Endometrial microvascular endothelial cells (primary cell): ENCODE results near the gene EBF3. TPM values are rescaled to one million over a fixed set of nuclear protein-coding genes. Genes with fewer than 3 reads are reported as not detected.

Experiments
- in situ Hi-C: cut with HindIII; loops from 2 replicates; pipeline ENCODE4 v1.10.0; 2017; ENCODE audit warnings: low sequenced_read_pairs, low pct_unique_long_range_greater_than_20kb; ENCODE audit errors: inconsistent ontology term
- total RNA-seq: library from RNA; depleted of rRNA; stranded (reverse); fragments of >200 nt; gene quantifications from one replicate; pipeline ENCODE4 v1.2.3, GENCODE V29; 2015; ENCODE audit errors: inconsistent ontology term

EBF3 gene
- total RNA-seq, 1 donor from 2014 or later, result 0.74 TPM

- in situ Hi-C loops, result no loop called here
Measured at GRCh38 chr10:129972145-129972965, 8.3 kb upstream of the EBF3 start.

DNA sequence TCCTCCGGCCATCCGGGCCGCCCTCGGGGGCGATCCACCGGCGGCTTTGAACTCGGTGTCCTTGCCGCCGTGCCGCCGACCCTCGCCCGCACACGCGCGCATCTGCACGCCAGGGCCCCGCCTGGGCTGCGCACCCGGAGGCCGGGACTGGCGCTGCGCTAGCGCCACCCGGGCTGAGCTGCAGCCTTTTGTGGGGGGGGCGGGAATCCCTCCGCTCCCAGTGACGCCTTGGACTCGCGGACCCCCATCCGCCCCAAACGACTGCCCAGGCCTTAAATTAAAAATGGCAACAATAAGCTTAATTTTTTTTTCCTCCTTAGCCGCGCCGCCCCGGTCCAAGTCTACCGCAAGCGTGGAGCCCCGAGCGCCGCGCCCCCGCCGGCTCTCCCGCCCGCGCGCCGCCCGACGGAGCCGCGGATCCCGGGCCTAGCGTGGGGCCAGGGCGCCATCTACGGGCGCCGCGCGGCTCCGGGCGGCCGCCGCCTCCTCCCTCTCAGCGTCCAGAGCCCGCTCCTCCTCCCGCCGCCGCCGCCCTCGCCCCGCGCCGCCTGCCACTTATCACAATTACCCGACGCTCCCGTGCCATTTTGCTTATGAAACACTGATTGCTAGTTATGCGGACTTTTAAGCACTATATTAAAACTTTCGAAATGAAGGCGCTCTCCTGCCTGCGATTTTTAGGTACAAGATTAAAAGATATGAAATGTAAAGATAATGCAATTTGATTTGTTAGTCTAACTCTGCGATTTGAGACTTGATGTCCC is 7.5 kb upstream of the EBF3 start:
- in situ Hi-C loops, result no loop called here

- in situ Hi-C loops, result no loop called here
Measured at GRCh38 chr10:129970465-129971364, 6.6 kb upstream of the EBF3 start.

DNA sequence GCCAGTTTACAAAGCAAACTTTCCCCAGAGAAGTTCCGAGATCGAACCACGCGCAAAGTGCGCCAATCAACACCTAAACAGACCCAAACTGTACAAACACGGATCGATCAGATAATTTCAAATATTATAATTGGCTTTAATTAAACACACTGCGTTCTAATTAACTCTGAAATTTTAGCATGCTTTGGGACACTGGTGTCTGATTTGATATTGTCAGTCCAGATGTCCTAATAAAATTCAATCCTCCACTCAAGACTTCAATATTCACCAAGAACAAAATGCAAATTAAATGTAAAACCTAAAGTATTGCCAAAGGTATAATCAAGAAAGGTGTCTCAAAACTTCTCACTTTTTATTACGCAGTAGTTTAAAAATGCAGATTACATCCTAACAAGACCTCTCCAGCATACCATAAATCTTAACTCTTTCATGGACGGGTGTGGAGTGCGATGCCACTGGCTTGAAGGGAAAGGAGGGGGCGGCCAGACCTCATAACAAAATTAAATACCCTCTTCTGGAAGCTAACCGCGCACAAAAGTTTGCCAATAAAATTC is 5.9 kb upstream of the EBF3 start:
- in situ Hi-C loops, result no loop called here

GRCh38 chr10:129969184-129969910 is 5.3 kb upstream of the EBF3 start:
- in situ Hi-C loops, result no loop called here

DNA sequence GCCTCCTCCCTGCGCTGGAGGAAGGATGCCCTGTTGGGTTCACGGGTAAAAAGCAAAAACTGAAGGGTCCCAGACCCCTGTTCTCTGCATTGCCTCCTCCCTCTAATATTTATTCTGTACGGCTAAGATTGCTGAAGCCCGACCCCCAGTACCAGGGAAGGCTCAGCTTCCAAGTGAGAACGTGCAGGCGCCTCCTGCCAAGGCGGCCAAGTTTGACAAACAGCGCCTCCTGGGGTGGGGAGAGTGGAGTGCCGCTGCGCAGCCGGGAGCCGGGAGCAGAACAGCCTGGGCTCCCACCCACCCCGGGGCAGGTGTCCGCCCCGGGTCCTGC is 4.7 kb upstream of the EBF3 start:
- in situ Hi-C loops, result no loop called here

DNA sequence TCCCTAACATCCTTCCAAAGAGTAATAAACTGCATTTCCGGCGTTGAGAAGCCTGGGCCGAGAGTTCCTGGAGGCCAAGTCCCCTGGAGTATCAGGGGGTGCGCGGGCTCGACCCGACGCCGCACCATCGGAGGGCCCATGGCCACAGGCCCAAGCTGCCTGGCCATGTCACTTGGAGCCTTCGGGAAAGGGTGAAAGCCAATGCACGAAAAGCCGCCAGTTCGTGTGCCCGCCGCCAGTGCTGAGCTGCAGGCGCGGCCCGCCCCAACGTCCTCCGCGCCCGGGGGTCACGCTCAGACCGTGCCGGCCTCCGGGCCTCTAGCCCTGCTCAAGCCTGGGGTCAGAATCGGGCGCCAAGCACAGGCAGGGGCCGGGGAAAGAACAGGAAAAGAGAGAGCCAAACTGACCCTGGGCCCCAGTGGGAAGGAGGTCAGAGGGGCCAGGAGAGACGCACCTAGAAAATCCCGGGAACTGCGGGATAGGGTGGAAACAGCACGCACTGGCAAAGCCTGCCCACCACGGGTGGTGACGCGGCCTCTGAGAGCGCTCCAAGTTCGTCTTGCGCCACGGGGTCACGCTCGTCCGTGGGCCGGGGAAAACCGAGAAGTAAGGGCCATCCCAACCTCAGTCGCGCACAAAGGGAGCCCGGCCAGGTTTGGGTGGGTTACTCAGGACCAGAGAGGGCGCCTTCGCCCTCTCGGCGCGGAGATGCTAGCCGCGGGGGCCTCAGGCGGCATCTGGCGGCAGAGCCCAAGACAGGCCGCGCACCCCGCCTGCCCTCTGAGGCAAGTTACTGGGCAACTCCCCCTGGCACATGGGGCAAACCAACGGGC is 4.2 kb upstream of the EBF3 start:
- in situ Hi-C loops, result no loop called here

GRCh38 chr10:129967579-129968019 is 3.5 kb upstream of the EBF3 start:
- in situ Hi-C loops, result no loop called here

DNA sequence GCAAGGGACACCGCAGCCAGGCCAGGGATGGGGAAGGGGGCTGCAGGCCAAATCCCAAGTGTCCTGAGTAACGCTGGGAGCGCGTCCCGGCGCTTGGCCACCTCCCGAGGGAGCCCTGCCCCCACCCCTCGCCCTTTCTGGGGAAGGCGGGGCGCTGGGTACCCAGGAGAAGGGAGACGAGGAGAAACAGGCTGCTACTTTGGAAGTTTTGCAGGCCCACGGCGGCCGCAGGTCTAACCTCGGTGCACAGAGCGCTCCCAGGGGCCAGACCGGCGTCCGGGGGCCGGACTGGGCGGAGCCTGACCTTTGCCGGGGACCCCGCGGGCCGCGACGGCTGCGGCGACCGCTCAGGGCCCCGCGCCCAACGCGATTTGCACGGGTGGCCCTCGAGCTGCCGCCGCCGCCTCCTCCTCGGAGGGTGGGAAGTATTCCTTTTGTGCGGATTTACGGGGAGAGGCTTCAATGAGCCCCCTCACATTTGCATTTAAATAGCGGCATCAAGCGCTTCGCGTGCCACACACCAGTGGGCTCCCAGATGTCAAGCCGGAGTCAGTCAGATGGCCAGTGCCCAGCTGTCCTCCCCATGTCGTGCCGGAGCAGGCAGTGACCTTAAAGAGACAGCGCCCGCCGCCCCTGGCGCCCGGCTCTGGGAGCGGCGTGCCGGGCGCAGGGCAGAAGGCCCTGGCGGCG is 3.0 kb upstream of the EBF3 start:
- in situ Hi-C loops, result no loop called here

DNA sequence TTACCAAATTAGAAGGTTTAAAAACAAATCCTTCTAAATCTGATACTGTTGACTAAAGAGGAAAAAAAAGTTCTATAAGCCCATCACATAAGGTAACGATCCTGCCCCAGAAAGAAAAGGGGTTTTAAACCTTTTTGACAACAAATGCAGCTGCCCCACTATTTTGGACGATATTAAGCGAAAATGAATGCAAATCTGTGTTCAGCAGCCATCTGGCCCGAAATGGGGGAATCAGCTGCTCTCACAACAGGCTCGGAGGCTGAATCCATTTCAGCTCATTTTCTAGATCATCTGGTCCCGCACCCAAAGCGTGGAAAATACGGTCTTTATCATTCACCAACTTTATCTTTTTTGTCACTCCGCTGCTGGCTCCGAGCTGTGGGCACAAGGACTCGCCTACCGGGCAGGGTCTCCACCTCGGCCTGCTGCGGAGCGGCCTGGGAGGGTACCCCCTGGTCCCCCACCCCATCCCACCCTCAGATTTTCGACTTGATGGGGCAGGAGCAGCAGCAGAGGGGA is 2.4 kb upstream of the EBF3 start:
- in situ Hi-C loops, result no loop called here

GRCh38 chr10:129965959-129966358 is 1.9 kb upstream of the EBF3 start:
- in situ Hi-C loops, result no loop called here

- in situ Hi-C loops, result no loop called here
Measured at GRCh38 chr10:129965425-129965808, 1.3 kb upstream of the EBF3 start.

GRCh38 chr10:129964611-129965424 is 744 bp upstream of the EBF3 start:
- in situ Hi-C loops, result no loop called here

DNA sequence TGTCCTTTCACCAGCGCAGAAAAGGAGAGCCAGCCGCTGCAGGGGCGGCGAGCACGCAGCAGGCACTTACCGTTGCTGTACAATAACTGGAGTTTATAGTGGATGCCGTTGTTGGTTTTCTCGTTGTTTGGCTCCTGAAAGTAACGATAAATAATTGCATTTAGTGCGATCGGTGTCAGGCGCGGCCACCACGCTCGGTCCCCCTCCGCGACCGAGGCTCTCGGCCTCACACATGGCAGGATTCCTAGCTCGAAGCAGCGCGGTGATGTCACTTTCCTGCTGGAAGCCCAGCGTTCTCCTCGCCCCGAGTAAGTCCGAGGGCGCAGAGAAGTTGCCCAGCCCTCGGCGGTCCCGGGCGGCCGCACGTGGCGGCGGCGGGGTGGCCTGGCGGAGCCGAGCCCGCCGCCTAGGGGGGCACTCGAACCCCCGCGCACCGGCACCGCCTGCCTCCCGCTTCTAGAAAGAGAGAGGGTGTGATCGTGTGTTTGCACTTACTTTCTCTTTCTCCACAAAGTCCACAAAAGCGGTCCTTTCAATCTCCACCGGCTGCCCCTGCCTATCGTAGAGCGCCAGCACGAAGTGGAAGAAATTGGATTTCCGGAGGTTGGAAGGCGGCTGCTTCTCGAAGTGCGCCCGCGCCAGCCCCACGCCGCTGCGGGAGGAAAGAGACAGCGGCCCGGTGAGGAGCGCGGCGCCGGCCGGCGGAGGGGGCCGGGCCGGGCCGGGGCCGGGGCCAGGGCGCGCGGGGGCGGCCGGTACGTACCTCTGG is 1.0 kb downstream of the EBF3 start:
- in situ Hi-C loops, result no loop called here

DNA sequence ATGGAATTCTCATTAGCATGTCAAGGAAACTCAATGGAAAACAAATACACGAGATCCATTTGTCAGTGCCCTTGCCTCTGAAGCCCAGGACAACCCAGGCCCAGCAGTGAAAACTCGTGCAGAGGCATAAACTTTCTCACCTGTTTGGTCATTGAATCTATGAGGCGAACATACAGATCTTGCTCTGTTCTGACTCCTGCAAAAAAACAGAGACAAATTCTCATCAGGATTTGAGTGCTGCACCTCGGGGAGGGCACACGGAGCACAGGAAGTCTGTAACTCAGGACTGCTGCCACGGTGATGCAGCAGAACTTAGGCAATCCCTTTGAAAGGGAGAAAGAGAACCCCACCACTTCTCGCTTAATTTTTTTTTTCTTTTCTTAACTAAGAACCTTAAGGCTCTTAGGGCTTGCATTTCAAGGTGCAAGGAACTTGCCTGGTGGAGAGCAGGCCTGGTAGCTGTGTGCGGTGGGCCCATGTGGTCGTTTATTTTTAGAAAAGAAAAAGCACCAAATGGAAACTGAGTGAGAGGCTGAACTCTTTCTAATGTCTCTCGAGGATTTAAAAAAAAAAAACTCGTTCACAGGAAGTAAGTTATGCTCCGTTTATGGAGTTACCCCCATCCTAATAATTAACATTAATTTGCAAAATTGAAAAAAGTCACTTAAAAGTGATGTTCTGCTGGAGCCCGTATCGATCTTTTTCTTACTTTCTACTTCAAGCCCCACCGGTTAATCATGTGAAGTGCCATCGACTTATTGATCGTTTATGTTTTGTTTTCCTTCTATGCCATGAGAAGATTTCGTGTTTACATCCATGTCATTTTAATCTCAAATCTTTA is 1.8 kb downstream of the EBF3 start:
- in situ Hi-C loops, result no loop called here
